Measurements from ENCODE around the gene SDS.

Gene SDS

DNA sequence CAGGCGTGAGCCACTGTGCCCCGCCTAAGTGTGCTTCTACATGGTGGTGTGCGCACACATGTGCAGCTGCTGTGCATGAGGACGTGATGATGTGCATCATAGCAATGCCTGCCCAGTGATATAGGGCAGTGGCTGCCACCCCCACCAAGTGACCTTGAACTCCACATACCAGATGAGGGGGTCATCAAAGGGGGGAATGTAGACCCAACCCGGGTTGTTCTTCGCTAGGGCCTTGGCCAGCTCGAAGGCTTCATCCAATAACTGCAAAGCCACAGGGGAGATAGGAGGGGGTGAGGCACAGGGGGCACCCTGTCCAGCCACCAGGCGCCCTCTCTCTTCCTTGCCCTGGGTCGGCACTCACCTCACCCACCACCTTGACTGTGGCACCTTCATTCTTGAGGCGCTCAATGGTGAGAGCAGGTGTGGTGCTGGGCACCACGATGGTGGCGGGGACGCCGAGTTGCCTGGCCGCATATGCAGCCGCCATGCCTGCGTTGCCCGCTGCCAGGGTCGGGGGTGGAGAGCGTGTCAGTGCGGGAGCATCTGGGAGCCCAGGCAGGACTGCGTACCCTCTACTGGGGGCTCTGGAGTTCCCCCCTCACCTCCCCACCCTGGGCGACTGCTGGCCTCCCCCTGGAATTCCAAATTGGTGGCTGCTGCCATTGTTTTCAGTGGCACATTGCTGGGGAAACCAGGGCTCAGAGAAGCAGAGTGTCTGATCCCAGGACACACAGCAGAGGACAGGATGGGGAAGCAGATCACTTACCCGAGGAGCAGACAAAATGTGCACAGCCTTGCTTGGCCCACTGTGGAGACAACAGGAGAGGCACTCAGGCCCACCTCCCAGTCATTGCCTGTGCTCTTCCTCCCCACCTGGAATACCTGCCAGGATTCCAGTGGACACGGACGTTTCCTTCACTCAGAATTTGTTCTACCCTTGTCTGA is 5.1 kb downstream of the SDS start:
- DNase-seq = no peak

GRCh38 chr12:113397497-113398197 is 6.0 kb downstream of the SDS start:
- DNase-seq = no peak

DNA sequence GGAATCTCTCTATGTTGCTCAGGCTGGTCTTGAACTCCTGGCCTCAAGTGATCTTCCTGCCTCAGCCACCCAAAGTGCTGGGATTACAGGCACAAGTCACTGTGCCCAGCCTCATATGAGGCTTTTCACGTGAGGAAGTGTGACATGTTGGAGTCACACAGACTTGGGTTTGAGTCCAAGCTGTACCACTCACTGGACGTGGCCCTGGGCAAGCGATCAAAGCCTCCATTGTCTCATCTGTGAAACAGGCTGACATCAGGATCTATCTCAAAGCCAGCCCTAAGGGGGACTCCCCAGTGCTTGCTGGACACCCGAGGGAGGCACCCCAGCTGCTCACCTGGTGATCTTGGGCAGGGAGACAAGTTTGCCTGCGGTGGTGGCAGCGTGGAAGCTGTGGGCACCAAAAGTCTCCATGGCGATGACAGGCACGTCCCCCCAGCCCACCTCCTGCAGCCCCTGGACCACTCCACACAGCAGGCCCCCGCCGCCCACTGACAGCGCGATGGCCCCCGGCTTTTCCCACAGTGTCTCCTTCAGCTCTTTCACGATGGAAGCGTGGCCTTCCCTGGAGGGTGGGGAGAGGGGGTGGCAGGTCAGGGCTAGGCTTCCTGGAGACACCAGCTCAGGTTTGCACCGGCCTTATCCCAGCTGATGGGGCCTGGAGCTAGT is 6.7 kb downstream of the SDS start:
- no peak for DNase-seq

DNA sequence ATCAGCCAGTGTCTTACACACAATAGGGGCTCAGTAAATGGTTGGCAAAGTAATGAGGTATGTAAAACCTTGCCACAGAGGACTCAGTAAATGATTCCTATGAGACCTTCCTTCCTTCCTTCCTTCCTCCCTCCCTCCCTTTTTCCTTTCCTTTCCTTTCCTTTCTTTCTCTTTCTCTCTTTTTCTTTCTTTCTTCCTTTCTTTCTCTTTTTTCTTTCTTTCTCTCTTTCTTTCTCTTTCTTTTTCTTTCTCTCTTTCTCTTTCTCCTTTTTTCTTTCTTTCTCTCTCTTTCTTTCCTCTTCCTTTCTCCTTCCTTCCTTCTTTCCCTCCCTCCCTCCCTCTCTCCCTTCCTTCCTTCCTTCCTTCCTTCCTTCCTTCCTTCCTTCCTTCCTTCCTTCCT is 7.5 kb downstream of the SDS start:
- DNase-seq = no peak

DNA sequence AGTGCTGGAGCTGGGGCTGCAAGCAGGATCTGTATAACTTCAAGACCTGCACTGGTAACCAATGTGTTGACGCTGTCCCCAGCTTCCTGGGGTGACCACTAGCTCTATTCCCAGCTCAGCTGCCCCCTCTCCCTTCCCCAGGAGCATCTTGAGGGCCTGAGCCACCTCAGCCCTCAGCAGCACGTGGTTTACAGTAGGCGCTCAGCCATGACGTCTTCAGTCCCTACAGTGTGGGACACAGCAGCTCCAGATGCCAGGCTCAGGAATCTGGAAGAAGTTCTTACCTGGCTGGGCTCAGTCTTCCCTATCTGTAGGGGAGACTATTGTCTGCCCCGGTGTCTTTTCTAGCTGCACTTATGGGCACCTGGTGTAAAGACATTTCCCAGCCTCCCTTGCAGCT is 8.6 kb downstream of the SDS start:
- DNase-seq = no peak

- no peak for DNase-seq
Observed at GRCh38 chr12:113393749-113394148, 9.9 kb downstream of the SDS start.

- DNase-seq = no peak
Observed at GRCh38 chr12:113392988-113393579, 10.6 kb downstream of the SDS start.

- DNase-seq = no peak
Observed at GRCh38 chr12:113392520-113392919, 11.2 kb downstream of the SDS start.

DNA sequence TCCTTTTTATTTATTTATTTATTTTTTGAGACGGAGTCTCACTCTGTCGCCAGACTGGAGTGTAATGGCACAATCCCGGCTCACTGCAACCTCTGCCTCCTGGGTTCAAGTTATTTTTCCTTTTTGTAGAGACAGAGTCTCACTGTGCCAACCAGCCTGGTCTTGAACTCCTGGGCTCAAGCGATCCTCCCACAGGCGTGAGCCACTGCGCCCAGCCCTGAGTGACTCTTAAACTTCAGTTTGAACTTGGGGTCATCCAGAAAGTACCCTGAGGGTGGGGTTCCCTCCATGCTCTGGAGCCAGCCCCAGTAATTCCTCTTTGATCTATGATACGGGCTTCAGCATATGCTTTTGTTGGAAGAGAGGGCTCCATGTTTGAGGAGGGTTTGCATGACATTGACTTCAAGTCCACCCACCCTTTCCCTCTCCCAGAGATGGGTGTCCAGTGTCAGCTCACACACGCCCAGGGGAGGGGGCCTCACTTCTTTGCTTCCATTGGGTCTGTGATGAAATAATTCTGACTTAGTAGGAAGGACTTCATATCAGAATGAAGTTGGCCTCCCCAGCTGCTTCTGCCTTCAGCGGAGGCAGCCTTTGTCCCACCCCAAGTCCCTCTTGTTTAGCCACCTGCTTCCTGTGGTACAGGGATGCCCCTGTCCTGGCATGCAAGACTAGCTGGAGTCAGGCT is 11.9 kb downstream of the SDS start:
- no peak for DNase-seq

DNA sequence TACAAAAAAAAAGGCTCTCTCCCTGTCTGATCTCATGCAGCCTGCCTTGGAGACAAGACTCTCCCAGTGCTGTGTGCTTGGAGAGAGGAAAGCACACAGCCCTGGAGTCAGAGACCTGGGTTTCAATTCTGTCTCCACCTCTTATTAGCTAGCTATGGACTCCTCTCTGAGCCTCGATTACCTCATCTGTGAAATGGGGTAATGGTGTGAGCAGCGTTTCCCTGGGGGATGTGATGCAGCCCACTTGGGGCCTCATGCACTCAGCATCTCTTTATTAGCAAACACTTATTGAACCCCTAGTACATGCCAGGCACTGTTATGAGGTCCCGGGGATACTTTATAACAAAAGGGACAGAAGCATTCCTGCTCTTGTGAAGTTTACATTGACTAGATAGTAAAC is 12.5 kb downstream of the SDS start:
- no peak for DNase-seq

DNA sequence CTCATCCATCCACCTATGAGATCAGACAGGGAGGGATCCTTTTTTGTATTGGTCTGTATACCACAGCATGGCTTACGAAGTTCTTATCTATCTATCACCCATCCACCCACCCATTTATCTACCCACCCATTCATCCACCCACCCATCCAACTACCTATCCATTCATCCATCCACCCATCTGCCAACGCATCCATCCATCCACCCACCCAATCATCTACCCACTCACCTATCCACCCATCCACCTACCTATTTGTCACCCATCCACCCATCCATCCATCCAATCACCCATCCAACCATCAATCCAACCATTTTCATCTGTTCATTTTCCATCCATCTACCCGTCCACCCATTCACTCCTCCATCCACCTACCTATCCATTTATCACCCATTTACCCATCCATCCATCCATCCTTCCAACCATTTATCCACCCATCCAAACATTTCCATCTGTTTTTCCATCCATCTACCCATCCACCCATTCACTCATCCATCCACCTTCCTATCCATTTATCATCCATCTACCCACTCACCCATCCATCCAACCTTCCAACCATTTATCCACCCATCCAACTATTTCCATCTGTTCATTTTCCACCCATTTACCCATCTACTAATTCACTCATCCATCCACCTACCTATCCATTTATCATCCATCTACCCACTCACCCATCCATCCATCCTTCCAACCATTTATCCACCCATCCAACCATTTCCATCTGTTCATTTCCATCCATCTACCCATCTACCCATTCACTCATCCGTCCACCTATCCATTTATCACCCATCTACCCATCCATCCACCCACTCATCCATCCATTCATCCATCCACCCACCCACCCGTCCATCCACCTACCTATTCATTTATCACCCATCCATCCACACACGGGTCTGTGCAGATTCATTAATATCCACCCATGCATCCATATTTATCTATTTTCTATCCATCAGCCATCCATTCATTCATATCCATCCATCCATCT is 13.3 kb downstream of the SDS start:
- DNase-seq = no peak

DNA sequence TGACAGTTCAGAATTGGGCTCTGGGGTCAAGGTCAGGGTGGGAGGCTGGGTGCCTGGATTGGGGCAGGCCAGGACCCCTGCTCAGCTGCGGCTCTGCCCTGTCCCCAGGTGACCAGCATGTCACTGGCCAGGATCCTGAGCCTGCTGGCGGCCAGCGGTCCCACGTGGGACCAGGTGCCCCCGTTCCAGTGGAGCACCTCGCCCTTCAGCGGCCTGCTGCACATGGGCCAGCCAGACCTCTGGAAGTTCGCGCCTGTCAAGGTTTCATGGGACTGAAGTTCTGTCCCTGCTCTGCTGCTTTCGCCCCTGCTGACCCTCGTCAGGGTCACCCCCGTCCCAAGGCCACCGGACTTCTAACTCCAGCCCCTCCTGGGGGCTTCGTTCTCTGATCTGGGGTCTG is 15.3 kb downstream of the SDS start:
- DNase-seq = no peak

GRCh38 chr12:113387631-113388030 is 16.1 kb downstream of the SDS start:
- no peak for DNase-seq

DNA sequence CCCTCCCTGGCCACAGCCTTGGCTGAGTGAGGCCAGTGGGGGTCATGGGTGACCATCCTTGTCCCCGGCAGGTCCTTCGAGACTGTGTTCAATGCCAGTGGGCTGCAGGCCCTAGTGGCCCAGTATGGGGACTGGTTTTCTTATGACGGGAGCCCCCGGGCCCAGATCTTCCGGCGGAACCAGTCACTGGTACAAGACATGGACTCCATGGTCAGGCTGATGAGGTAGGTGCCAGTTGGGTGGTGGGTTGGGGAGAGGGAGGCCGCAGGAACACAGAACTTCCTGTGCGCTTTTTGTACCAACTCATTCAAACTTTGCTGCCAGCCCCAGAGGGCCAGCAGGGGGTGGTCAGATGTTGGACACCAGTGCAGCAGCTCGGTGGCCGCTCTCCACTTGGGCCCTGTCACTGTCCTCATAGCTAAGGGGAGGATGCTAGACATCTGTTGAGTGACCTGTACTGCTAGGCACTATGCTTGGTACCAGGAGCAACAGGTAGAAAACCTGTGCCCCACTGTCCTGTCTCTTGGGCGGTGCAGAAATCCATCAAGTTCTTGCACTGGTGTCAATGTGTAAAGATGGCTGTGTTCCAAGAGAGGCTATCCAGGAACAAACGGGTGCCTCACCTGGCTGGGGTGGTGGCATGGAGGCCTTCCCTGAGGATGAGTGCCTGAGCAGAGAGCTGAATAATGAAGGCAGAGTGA is 16.7 kb downstream of the SDS start:
- no peak for DNase-seq

- DNase-seq = no peak
Observed at GRCh38 chr12:113385282-113385882, 18.3 kb downstream of the SDS start.

DNA sequence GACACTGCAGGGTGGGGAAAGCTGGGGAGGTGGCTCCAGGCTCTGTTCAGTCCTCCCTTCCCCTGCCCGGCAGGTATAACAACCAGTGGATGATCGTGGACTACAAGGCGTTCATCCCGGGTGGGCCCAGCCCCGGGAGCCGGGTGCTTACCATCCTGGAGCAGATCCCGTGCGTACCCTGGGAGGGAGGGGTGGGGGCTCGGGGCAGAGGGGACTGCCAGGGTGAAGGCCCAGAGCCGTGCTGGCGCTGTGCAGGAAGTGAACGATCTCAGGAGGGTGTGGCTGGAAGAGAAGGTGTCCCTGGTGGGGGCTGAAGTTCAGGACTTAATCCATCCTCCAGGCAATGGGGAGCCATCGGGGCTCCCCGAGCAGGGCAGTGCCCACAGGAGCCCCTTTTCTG is 18.9 kb downstream of the SDS start:
- DNase-seq = no peak

DNA sequence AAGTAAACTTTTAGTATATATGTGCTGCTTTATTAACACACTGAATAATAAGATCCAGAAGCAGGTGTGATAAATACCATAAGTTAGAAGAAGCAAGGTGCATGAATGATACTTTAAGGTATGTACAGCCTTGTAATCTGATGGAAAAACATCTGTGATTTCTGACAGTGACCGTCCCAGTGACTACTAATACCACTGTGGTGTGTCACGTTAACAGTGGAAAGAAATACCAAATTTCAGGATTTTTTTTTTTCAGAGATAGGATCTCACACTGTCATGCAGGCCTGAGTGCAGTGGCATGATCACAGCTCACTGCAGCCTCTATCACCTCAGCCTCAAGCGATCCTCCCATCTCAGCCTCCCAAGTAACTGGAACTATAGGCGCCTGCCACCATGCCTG is 21.5 kb downstream of the SDS start:
- DNase-seq = no peak

DNA sequence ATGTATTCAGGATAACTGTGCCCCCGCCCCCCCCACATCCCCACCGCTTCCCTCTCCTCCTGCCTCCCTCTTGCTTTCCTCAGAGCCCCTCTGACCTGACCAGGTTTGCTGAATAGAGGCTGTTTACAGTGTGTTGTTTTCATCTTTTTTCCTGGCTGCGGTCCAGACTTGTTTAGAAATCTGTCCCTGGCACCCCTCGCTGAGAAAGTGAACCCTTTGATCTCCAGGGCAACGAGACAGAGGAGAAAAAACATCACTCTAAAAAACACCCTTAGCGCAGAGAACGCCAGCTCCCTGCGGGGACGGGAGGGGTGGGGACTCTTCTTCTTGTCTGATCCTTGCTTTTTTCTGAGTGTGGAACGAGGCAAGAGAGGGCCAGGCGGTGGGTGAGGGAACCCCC is 22.5 kb downstream of the SDS start:
- DNase-seq = no peak

- no peak for DNase-seq
Observed at GRCh38 chr12:113378291-113378690, 25.4 kb downstream of the SDS start.

- DNase-seq = no peak
Observed at GRCh38 chr12:113374823-113375428, 28.8 kb downstream of the SDS start.

Data from NCI-H526 (cell line).